Esophagus (tissue), 2 donors: ENCODE results near the gene ARHGAP30. TPM values are rescaled to one million over a fixed set of nuclear protein-coding genes. Genes with fewer than 3 reads are reported as not detected.

Source experiments
- H3K27ac ChIP-seq, 2 donors: one replicate each; pipeline ENCODE4 v1.5.1; 2013; ENCODE audit warnings: low read depth in 2 of 2, mild to moderate bottlenecking in 2 of 2, inconsistent platforms in 1 of 2, low read length in 1 of 2, moderate library complexity in 1 of 2
- H3K27me3 ChIP-seq, 2 donors: one replicate each; pipeline ENCODE4 v1.6.1; 2013; ENCODE audit warnings: low read length in 2 of 2, control low read depth in 1 of 2, mild to moderate bottlenecking in 1 of 2; ENCODE audit not compliant: insufficient read depth in 2 of 2, control insufficient read depth in 1 of 2
- H3K36me3 ChIP-seq, 2 donors: one replicate each; pipeline ENCODE4 v1.6.1; 2013; ENCODE audit warnings: low read length in 1 of 2; ENCODE audit not compliant: control insufficient read depth in 2 of 2, insufficient read depth in 2 of 2
- H3K4me1 ChIP-seq, 2 donors: one replicate each; pipeline ENCODE4 v1.6.1; 2013; ENCODE audit warnings: low read length in 1 of 2; ENCODE audit not compliant: control insufficient read depth in 2 of 2, insufficient read depth in 2 of 2
- H3K4me3 ChIP-seq, 2 donors: one replicate each; pipeline ENCODE4 v1.5.1; 2013; ENCODE audit warnings: low read length in 2 of 2, mild to moderate bottlenecking in 2 of 2, low read depth in 1 of 2, moderate library complexity in 1 of 2
- H3K9me3 ChIP-seq, 2 donors: one replicate each; pipeline ENCODE4 v1.6.1; 2013; ENCODE audit warnings: mild to moderate bottlenecking in 2 of 2, low read depth in 1 of 2, low read length in 1 of 2, moderate library complexity in 1 of 2; ENCODE audit not compliant: control insufficient read depth in 2 of 2, insufficient read depth in 1 of 2
- WGBS, 2 donors: extraction: QIAGEN DNeasy Blood & Tissue Kit; methylation state at CpG; one replicate each; pipeline ENCODE4 v1.1.7; 2013; 5-methylcytosine and 5-hydroxymethylcytosine counted together
- polyA plus RNA-seq, 2 donors: library from polyadenylated mRNA; stranded (reverse); fragments of 200-250 nt; gene quantifications; one replicate each; pipeline ENCODE4 v1.2.3, GENCODE V29; 2013
- donor health status: healthy with polysubstance abuse.
- donor health status: Bipolar disorder and iron deficiency.

The ARHGAP30 gene
- polyA plus RNA-seq, 2 donors = 7.9 to 9.5 TPM

- Histone ChIP-seq H3K36me3 (peaks cover 0 to 21% of the 10 kb centered on the region in 2 donors), H3K9me3 (no peaks in the 10 kb centered on the region), H3K27ac (peak overlapping the region in 1 of 2 donors; percentile 36), H3K4me3 (no peak overlapping the region), H3K4me1 (peaks cover 0 to 4% of the 10 kb centered on the region in 2 donors), H3K27me3 (no peaks in the 10 kb centered on the region)
- WGBS, 2 donors = 97% methylated on average over 18 of the region's 18 CpGs
Observed at GRCh38 chr1:161047436-161048420, 22.0 kb downstream of the ARHGAP30 start.

DNA sequence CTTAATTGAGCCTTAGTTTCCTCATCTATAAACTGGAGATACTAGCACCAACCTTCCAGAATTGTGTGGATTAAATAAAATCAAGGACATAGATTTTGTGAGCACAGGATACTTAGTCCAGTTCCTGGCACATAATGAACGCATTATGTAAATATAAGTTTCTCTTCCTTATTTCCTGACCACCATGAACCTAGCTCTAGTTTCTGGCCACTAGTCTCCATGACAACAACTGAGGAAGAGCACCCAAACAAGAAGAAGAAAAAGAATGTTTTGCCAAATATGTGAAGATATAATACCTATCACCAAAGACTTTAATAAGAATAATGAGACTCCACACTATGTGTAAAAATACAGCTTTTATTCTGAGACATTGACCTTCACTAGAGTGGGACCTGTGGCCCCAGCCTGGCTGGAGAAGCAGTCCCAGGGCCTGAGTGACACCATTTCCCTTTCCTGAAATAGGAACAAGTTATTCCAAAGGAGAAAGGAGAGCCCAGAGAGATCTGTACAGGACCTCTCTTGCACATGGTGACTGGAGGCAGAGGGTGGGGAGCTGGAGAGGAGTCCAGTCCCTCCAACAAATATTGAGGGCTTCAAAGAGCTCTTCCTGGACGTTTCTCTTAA is 23.0 kb downstream of the ARHGAP30 start:
- Histone ChIP-seq H3K4me1 (peaks cover 0 to 4% of the 10 kb centered on the region in 2 donors), H3K4me3 (peak overlapping the region; percentile 72 to 97), H3K9me3 (no peaks in the 10 kb centered on the region), H3K27ac (peak overlapping the region; percentile 93 to 96), H3K36me3 (peaks cover 7 to 27% of the 10 kb centered on the region in 2 donors), H3K27me3 (no peaks in the 10 kb centered on the region)
- WGBS, 2 donors = 61 to 69% methylated on average over 2 of the region's 2 CpGs

GRCh38 chr1:161045736-161046604 is 23.7 kb downstream of the ARHGAP30 start, which contains the start of gene USF1:
Gene USF1 (minus strand): TSS chr1:161045977. CDS start chr1:161043275, 2,702 bp downstream.
- 0% methylated on average over 29 of the region's 29 CpGs for WGBS, 2 donors

GRCh38 chr1:161044908-161045735 is 24.6 kb downstream of the ARHGAP30 start:
- Histone ChIP-seq H3K4me1 (peaks cover 0 to 4% of the 10 kb centered on the region in 2 donors), H3K27me3 (no peaks in the 10 kb centered on the region), H3K36me3 (peaks cover 9 to 34% of the 10 kb centered on the region in 2 donors), H3K9me3 (no peaks in the 10 kb centered on the region), H3K27ac (peak overlapping the region; percentile 93 to 96), H3K4me3 (peak overlapping the region; percentile 72 to 97)
- 0% methylated on average over 45 to 48 of the region's 48 CpGs for WGBS, 2 donors

More at GRCh38 chr1:161045736-161046604, 23.7 kb downstream of the ARHGAP30 start, which contains the start of gene USF1:
- peaks cover 0 to 4% of the 10 kb centered on the region in 2 donors for H3K4me1 ChIP-seq
- H3K36me3 ChIP-seq = peaks cover 9 to 29% of the 10 kb centered on the region in 2 donors
- no peaks in the 10 kb centered on the region for H3K9me3 ChIP-seq
- H3K27ac ChIP-seq = peak within 1 kb of the TSS; percentile 93 to 96
- H3K4me3 ChIP-seq = peak within 1 kb of the TSS; percentile 72 to 97
- H3K27me3 ChIP-seq = no peaks in the 10 kb centered on the region

DNA sequence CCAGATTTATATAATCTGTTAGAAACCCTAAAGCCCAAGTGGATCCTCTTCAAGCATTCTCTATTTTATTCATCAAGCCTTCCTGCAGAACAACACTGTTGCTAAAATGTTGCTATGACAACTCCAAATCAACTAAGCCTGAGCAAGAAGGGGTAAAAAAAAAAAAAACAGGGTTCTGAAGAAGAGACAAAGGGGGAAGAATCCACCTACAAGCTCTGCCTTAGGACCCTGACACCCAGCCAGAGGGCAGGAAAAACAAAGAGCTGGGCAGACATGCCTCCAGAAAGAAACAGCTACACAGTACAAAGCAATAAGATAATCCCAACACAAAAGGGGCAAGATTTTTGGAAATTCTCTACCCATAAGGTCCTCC is 25.2 kb downstream of the ARHGAP30 start:
- peaks cover 11 to 40% of the 10 kb centered on the region in 2 donors for H3K36me3 ChIP-seq
- no peaks in the 10 kb centered on the region for H3K9me3 ChIP-seq
- peak overlapping the region; percentile 75 to 93 for H3K27ac ChIP-seq
- H3K4me3 ChIP-seq = peak overlapping the region; percentile 72 to 97
- no peaks in the 10 kb centered on the region for H3K27me3 ChIP-seq
- peaks cover 0 to 4% of the 10 kb centered on the region in 2 donors for H3K4me1 ChIP-seq

DNA sequence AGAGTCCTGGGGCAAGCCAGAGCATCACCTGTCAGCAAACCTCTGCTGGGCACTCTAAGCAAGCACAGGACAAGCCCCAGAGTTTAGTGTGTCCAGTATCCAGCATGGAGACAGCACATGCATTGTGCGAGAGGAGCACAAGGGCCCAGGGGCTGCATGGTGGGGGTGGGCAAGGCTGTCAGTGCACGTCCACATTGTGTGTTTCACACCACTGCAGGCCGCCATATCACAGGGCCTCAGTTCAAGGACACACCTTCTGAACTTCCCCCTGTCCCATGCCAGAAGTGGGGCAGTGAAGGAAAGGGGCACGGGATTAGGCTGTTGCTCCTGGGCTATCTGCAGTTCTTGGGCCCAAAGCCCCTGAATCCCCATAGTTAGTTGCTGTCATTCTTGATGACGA is 30.1 kb downstream of the ARHGAP30 start:
- Histone ChIP-seq H3K4me1 (peaks cover 0 to 5% of the 10 kb centered on the region in 2 donors), H3K27ac (peak overlapping the region in 1 of 2 donors; percentile 17), H3K27me3 (no peaks in the 10 kb centered on the region), H3K9me3 (no peaks in the 10 kb centered on the region), H3K4me3 (no peak overlapping the region), H3K36me3 (peaks cover 15 to 29% of the 10 kb centered on the region in 2 donors)
- WGBS, 2 donors = 74% methylated on average over 5 of the region's 5 CpGs

DNA sequence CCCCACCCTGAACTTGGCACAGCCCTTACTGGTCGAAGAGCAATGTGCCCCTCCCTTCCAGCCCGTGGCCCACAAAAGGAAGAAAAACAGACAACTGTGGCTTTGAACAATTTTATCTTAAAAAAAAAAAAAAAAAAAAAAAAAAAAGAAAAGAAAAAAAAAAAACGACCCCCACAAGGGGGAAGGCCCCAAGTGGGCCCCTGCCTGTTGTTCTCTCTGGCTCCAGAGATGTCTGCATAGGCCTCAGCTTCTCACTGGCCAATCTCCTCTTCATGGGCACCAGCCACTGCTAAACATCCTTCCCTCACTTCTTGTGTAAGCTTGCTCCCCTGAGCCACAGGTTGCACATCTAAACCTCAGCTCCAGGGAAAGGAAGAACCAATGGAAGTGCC is 30.5 kb downstream of the ARHGAP30 start:
- Histone ChIP-seq H3K36me3 (peaks cover 15 to 29% of the 10 kb centered on the region in 2 donors), H3K27me3 (no peaks in the 10 kb centered on the region), H3K27ac (peak overlapping the region; percentile 89 to 90), H3K9me3 (no peaks in the 10 kb centered on the region), H3K4me3 (peak overlapping the region; percentile 68 to 88), H3K4me1 (peaks cover 0 to 5% of the 10 kb centered on the region in 2 donors)
- 8 to 13% methylated on average over 3 of the region's 3 CpGs for WGBS, 2 donors

- peak within 1 kb of the TSS; percentile 68 to 88 for H3K4me3 ChIP-seq
- H3K9me3 ChIP-seq = no peaks in the 10 kb centered on the region
- H3K36me3 ChIP-seq = peaks cover 15 to 29% of the 10 kb centered on the region in 2 donors
- H3K27ac ChIP-seq = peak within 1 kb of the TSS; percentile 89 to 90
- H3K4me1 ChIP-seq = peaks cover 0 to 5% of the 10 kb centered on the region in 2 donors
- WGBS, 2 donors = 18 to 20% methylated on average over 49 to 54 of the region's 54 CpGs
- H3K27me3 ChIP-seq = no peaks in the 10 kb centered on the region
Observed at GRCh38 chr1:161038523-161039153, 31.1 kb downstream of the ARHGAP30 start, which contains the start of gene TSTD1. Gene TSTD1 (minus strand): TSS chr1:161038964. CDS start chr1:161038889, 75 bp downstream.
